Ramos (cell line): ENCODE results near the gene INAFM2.

Source experiments
- in situ Hi-C: fragments of 300-500 bp; cut with MboI; formaldehyde crosslinking; loops from one replicate; pipeline ENCODE4 v1.14.3; 2022; ENCODE audit warnings: low sequenced_read_pairs; ENCODE audit not compliant: unreplicated experiment

Gene INAFM2

GRCh38 chr15:40286794-40287193 lies 36.7 kb upstream of the INAFM2 start:
- in situ Hi-C loops = no loop called here

- in situ Hi-C loops = no loop called here
Measured at GRCh38 chr15:40287505-40287904, 36.0 kb upstream of the INAFM2 start.

- in situ Hi-C loops = no loop called here
Measured at GRCh38 chr15:40287968-40288367, 35.5 kb upstream of the INAFM2 start.

- in situ Hi-C loops = no loop called here
Measured at GRCh38 chr15:40289140-40289775, 34.2 kb upstream of the INAFM2 start.

GRCh38 chr15:40290545-40290917 lies 33.0 kb upstream of the INAFM2 start:
- in situ Hi-C loops = no loop called here

- in situ Hi-C loops = no loop called here
Measured at GRCh38 chr15:40290918-40291574, 32.4 kb upstream of the INAFM2 start.

- in situ Hi-C loops = no loop called here
Measured at GRCh38 chr15:40292246-40292645, 31.2 kb upstream of the INAFM2 start.

- in situ Hi-C loops = no loop called here
Measured at GRCh38 chr15:40293006-40293405, 30.5 kb upstream of the INAFM2 start.

GRCh38 chr15:40293905-40294895 lies 29.3 kb upstream of the INAFM2 start:
- in situ Hi-C loops = no loop called here

- in situ Hi-C loops = no loop called here
Measured at GRCh38 chr15:40295297-40295696, 28.2 kb upstream of the INAFM2 start.

- in situ Hi-C loops = no loop called here
Measured at GRCh38 chr15:40295877-40296560, 27.5 kb upstream of the INAFM2 start.

GRCh38 chr15:40296561-40297230 lies 26.8 kb upstream of the INAFM2 start:
- in situ Hi-C loops = no loop called here

GRCh38 chr15:40297356-40297755 lies 26.1 kb upstream of the INAFM2 start:
- in situ Hi-C loops = no loop called here

GRCh38 chr15:40298216-40298935 lies 25.1 kb upstream of the INAFM2 start:
- in situ Hi-C loops = no loop called here

- in situ Hi-C loops = no loop called here
Measured at GRCh38 chr15:40300367-40300766, 23.1 kb upstream of the INAFM2 start.

- in situ Hi-C loops = no loop called here
Measured at GRCh38 chr15:40300771-40301170, 22.7 kb upstream of the INAFM2 start.

- in situ Hi-C loops = no loop called here
Measured at GRCh38 chr15:40301467-40302179, 21.9 kb upstream of the INAFM2 start.

GRCh38 chr15:40302288-40302886 lies 21.1 kb upstream of the INAFM2 start:
- in situ Hi-C loops = no loop called here
